SK-N-SH (cell line): Measurements from ENCODE around the gene LAIR2. TPM values are rescaled to one million over a fixed set of nuclear protein-coding genes. Genes with fewer than 3 reads are reported as not detected.

Source experiments
- CTCF ChIA-PET: fragments of 300-600, 350-600 bp; formaldehyde crosslinking; extraction: SDS; loops from one replicate; lab custom pipeline; 2021; lab: Yijun Ruan, JAX
- POLR2A ChIA-PET: fragments of 350-600 bp; sonication (Branson Sonifier 250); formaldehyde crosslinking; extraction: SDS; loops from one replicate; lab custom pipeline; 2020; ENCODE audit warnings: antibody characterized with exemption, inconsistent platforms; lab: Yijun Ruan, JAX
- DNase-seq: peaks from one replicate; pipeline ENCODE4 v3.0.0; 2012
- H2AFZ ChIP-seq: fragments of 200-600 bp; sonication (generic); 2 replicates; pipeline ENCODE4 v1.8.1; 2016; ENCODE audit warnings: antibody characterized with exemption, mild to moderate bottlenecking, low read depth
- H3F3A ChIP-seq: fragments of 200-600 bp; sonication (generic); replicated peaks from 2 replicates; pipeline ENCODE3; 2016; ENCODE audit warnings: antibody characterized with exemption, mild to moderate bottlenecking; ENCODE audit not compliant: insufficient read depth
- H3K27ac ChIP-seq, 2 experiments: fragments of 200-500 bp in 1 of 2; fragments of 200-600 bp in 1 of 2; sonication (Bioruptor generic) in 1 of 2; sonication (generic), shearing (Covaris generic) in 1 of 2; 2 replicates each; pipeline versions ENCODE4 v1.5.1 to v1.6.1; 2014 to 2016; ENCODE audit warnings: low read depth in 2 of 2, inconsistent platforms in 1 of 2, low read length in 1 of 2, mild to moderate bottlenecking in 1 of 2, mixed read lengths in 1 of 2
- H3K27me3 ChIP-seq: fragments of 200-600 bp; sonication (generic), shearing (Covaris generic); 2 replicates; pipeline ENCODE4 v1.6.1; 2016; ENCODE audit warnings: mixed run types; ENCODE audit not compliant: insufficient read depth
- H3K36me3 ChIP-seq, 2 experiments: fragments of 200-500 bp in 1 of 2; fragments of 200-600 bp in 1 of 2; sonication (Bioruptor generic) in 1 of 2; sonication (generic) in 1 of 2; replicated peaks in 1 of 2; 2 replicates each; pipeline versions ENCODE3 to v1.5.1; 2014 to 2016; ENCODE audit warnings: low read length in 1 of 2, mild to moderate bottlenecking in 1 of 2; ENCODE audit not compliant: insufficient read depth in 2 of 2, control insufficient read depth in 1 of 2
- H3K4me1 ChIP-seq, 2 experiments: fragments of 200-500 bp in 1 of 2; fragments of 200-600 bp in 1 of 2; sonication (Bioruptor generic) in 1 of 2; sonication (generic), shearing (Covaris generic) in 1 of 2; 2 replicates each; pipeline versions ENCODE4 v1.5.1 to v1.6.1; 2014 to 2016; ENCODE audit warnings: low read depth in 1 of 2, low read length in 1 of 2, mixed run types in 1 of 2; ENCODE audit not compliant: insufficient read depth in 2 of 2, control insufficient read depth in 1 of 2
- H3K4me2 ChIP-seq: fragments of 200-600 bp; sonication (generic), shearing (Covaris generic); 2 replicates; pipeline ENCODE4 v1.6.1; 2017; ENCODE audit warnings: mixed run types
- H3K4me3 ChIP-seq, 2 experiments: fragments of 200-500 bp in 1 of 2; fragments of 200-600 bp in 1 of 2; sonication (Bioruptor generic) in 1 of 2; sonication (generic), shearing (Covaris generic) in 1 of 2; 2 replicates each; pipeline versions ENCODE4 v1.5.1 to v1.8.1; 2014 to 2016; ENCODE audit warnings: low read depth in 2 of 2, inconsistent platforms in 1 of 2, low read length in 1 of 2, mild to moderate bottlenecking in 1 of 2, mixed read lengths in 1 of 2, moderate library complexity in 1 of 2
- H3K79me2 ChIP-seq: fragments of 200-600 bp; sonication (generic); 2 replicates; pipeline ENCODE4 v1.8.1; 2017; ENCODE audit warnings: mild to moderate bottlenecking; ENCODE audit not compliant: insufficient read depth
- H3K9ac ChIP-seq: fragments of 200-600 bp; sonication (generic); 2 replicates; pipeline ENCODE4 v1.6.1; 2017; ENCODE audit warnings: mixed run types
- H3K9me2 ChIP-seq: fragments of 200-600 bp; sonication (generic); 2 replicates; pipeline ENCODE4 v1.6.1; 2017; ENCODE audit warnings: mixed run types
- H3K9me3 ChIP-seq: fragments of 200-600 bp; sonication (generic); 2 replicates; pipeline ENCODE4 v1.6.1; 2017; ENCODE audit warnings: mixed run types, mild to moderate bottlenecking, moderate library complexity
- H4K20me1 ChIP-seq: fragments of 200-600 bp; sonication (generic); 2 replicates; pipeline ENCODE4 v1.6.1; 2017; ENCODE audit warnings: mild to moderate bottlenecking, mixed run types; ENCODE audit not compliant: insufficient read depth
- CHD2 ChIP-seq: fragments of 150-350 bp; IDR thresholded peaks from 2 replicates; pipeline ENCODE4 v1.6.1; 2018; ENCODE audit warnings: low read length; ENCODE audit not compliant: partially characterized antibody
- CTCF ChIP-seq: fragments of 200-600 bp; sonication (generic); IDR thresholded peaks from 2 replicates; pipeline ENCODE4 v1.6.1; 2017; ENCODE audit warnings: antibody characterized with exemption, mild to moderate bottlenecking, moderate library complexity
- EZH2phosphoT487 ChIP-seq: fragments of 200-600 bp; sonication (generic); IDR thresholded peaks from 2 replicates; pipeline ENCODE4 v1.6.1; 2017; ENCODE audit warnings: low read depth, mixed run types, mild to moderate bottlenecking, antibody characterized with exemption, moderate library complexity, borderline replicate concordance
- GATA2 ChIP-seq: sonication (generic); formaldehyde crosslinking; IDR thresholded peaks from 2 replicates; pipeline ENCODE4 v1.5.0; 2020; ENCODE audit warnings: mild to moderate bottlenecking, missing genetic modification reagents
- IRF3 ChIP-seq: fragments of 150-350 bp; IDR thresholded peaks from 2 replicates; pipeline ENCODE4 v1.6.1; 2016; ENCODE audit warnings: mild to moderate bottlenecking, low read depth, low read length
- JUND ChIP-seq: IDR thresholded peaks from 2 replicates; pipeline ENCODE4 v1.4.0; 2012
- MAX ChIP-seq: IDR thresholded peaks from 2 replicates; pipeline ENCODE4 v1.4.0; 2012; ENCODE audit warnings: low read depth
- MEF2A ChIP-seq: IDR thresholded peaks from 2 replicates; pipeline ENCODE4 v1.4.0; 2012; ENCODE audit warnings: low read depth, borderline replicate concordance
- MXI1 ChIP-seq: IDR thresholded peaks from 2 replicates; pipeline ENCODE4 v1.6.1; 2012; ENCODE audit warnings: mild to moderate bottlenecking, low read depth, low read length, improper control_type of control experiment
- POLR2AphosphoS5 ChIP-seq: IDR thresholded peaks from 2 replicates; pipeline ENCODE4 v1.6.1; 2012; ENCODE audit warnings: low read depth, low read length
- RAD21 ChIP-seq: IDR thresholded peaks from 2 replicates; pipeline ENCODE4 v1.6.1; 2012; ENCODE audit warnings: mild to moderate bottlenecking, low read length
- REST ChIP-seq: IDR thresholded peaks from 2 replicates; pipeline ENCODE4 v1.6.1; 2012; ENCODE audit warnings: mild to moderate bottlenecking, low read depth, low read length, moderate library complexity
- TAF1 ChIP-seq: IDR thresholded peaks from 2 replicates; pipeline ENCODE4 v1.6.1; 2012; ENCODE audit warnings: low read depth, mild to moderate bottlenecking, low read length, moderate library complexity, borderline replicate concordance
- USF2 ChIP-seq: fragments of 150-350 bp; IDR thresholded peaks from 2 replicates; pipeline ENCODE4 v1.6.1; 2017; ENCODE audit warnings: antibody characterized with exemption, low read length, low read depth, borderline replicate concordance
- ZBTB33 ChIP-seq: IDR thresholded peaks from 2 replicates; pipeline ENCODE4 v1.4.0; 2012; ENCODE audit warnings: low read depth, borderline replicate concordance
- WGBS: methylation state at CpG from one replicate; pipeline ENCODE4 v1.1.6; 2017; ENCODE audit warnings: low lambda C conversion rate; 5-methylcytosine and 5-hydroxymethylcytosine counted together
- polyA plus RNA-seq, 3 experiments: library from polyadenylated mRNA; depleted of rRNA; stranded (reverse); fragments of >200 nt; gene quantifications; 2 replicates each; pipeline ENCODE4 v1.2.3, GENCODE V29; 2012

LAIR2 gene
- polyA plus RNA-seq, 1 of the 3 experiments (the other 2 are of a cell fraction) = not detected

- no peak for TF ChIP-seq REST
- TF ChIP-seq ZBTB33 = no peak
- no peak for TF ChIP-seq MAX
- no peak for TF ChIP-seq CHD2
- no peak for TF ChIP-seq IRF3
- no peak for TF ChIP-seq MXI1
- TF ChIP-seq TAF1 = no peak
- no peak for TF ChIP-seq POLR2AphosphoS5
These were observed 51.4 kb downstream of the LAIR2 start (continued) for GRCh38 chr19:54554006-54554405.

- no peak overlapping the region for H3K4me2 ChIP-seq
- no peaks in the 10 kb centered on the region for H4K20me1 ChIP-seq
- no peaks in the 10 kb centered on the region for H3K79me2 ChIP-seq
- peaks cover 32% of the 10 kb centered on the region for H3K27me3 ChIP-seq
- no peak for DNase-seq
- no peaks in the 10 kb centered on the region for H3K9me3 ChIP-seq
- POLR2A ChIA-PET = no interaction called here
- H3K4me1 ChIP-seq = no peaks in the 10 kb centered on the region
- 22% methylated on average over 11 of the region's 16 CpGs for WGBS
- H3K4me3 ChIP-seq = no peak overlapping the region
- CTCF ChIA-PET = interaction anchor here (2.0 kb wide), 1 partner anchor 98 kb away, joined by 5 read pairs; no protein-coding TSS in a partner anchor
- no peak overlapping the region for H3K27ac ChIP-seq
- no peaks in the 10 kb centered on the region for H3F3A ChIP-seq
- H3K9ac ChIP-seq = no peak overlapping the region
- no peaks in the 10 kb centered on the region for H3K9me2 ChIP-seq
- no peak overlapping the region for H2AFZ ChIP-seq
- H3K36me3 ChIP-seq = no peaks in the 10 kb centered on the region
- TF ChIP-seq USF2 = no peak
- TF ChIP-seq RAD21 = no peak
- no peak for TF ChIP-seq MEF2A
- no peak for TF ChIP-seq CTCF
- no peak for TF ChIP-seq EZH2phosphoT487
- TF ChIP-seq IRF3 = no peak
- TF ChIP-seq TAF1 = no peak
- no peak for TF ChIP-seq ZBTB33
- TF ChIP-seq GATA2 (CRISPR knock-in tag) = no peak
- no peak for TF ChIP-seq POLR2AphosphoS5
- no peak for TF ChIP-seq MAX
- no peak for TF ChIP-seq JUND
These were observed 52.3 kb downstream of the LAIR2 start for GRCh38 chr19:54554896-54555295.
